ENCODE measurements around the gene TCP11. TPM values are rescaled to one million over a fixed set of nuclear protein-coding genes. Genes with fewer than 3 reads are reported as not detected.

TCP11 gene
- total RNA-seq, 4 donors from 2014 or later: not detected

GRCh38 chr6:35151466-35151865 is 10.3 kb upstream of the TCP11 start:
- Histone ChIP-seq H3K4me3 (no peak overlapping the region), H3K27ac (no peak overlapping the region), H3K9me3 (no peaks in the 10 kb centered on the region), H3K27me3 (no peaks in the 10 kb centered on the region), H3K4me1 (no peaks in the 10 kb centered on the region), H3K36me3 (no peaks in the 10 kb centered on the region)
- TF ChIP-seq CTCF (IDR thresholded peaks at IDR 0.05): no peak
- TF ChIP-seq POLR2A (IDR thresholded peaks at IDR 0.05): no peak
- DNase-seq: no peak

- no peaks in the 10 kb centered on the region for H3K36me3 ChIP-seq
- no peak overlapping the region for H3K4me3 ChIP-seq
- H3K27ac ChIP-seq: no peak overlapping the region
- no peaks in the 10 kb centered on the region for H3K4me1 ChIP-seq
- H3K9me3 ChIP-seq: no peaks in the 10 kb centered on the region
- no peak for DNase-seq
- no peak for TF ChIP-seq CTCF (IDR thresholded peaks at IDR 0.05)
- no peak for TF ChIP-seq POLR2A (IDR thresholded peaks at IDR 0.05)
- no peaks in the 10 kb centered on the region for H3K27me3 ChIP-seq
Observed at GRCh38 chr6:35149891-35150566, 8.9 kb upstream of the TCP11 start.

- Histone ChIP-seq H3K4me1 (no peaks in the 10 kb centered on the region), H3K4me3 (no peak overlapping the region), H3K27me3 (no peaks in the 10 kb centered on the region), H3K36me3 (no peaks in the 10 kb centered on the region), H3K9me3 (no peaks in the 10 kb centered on the region), H3K27ac (no peak overlapping the region)
- DNase-seq: no peak
- TF ChIP-seq CTCF (IDR thresholded peaks at IDR 0.05) (no peak), POLR2A (IDR thresholded peaks at IDR 0.05) (no peak)
Observed at GRCh38 chr6:35148167-35148741, 7.1 kb upstream of the TCP11 start.

- no peak overlapping the region for H3K4me3 ChIP-seq
Observed at GRCh38 chr6:35147486-35147885, 6.3 kb upstream of the TCP11 start.

GRCh38 chr6:35147026-35147425 is 5.9 kb upstream of the TCP11 start:
- no peak overlapping the region for H3K4me3 ChIP-seq
- H3K27me3 ChIP-seq: no peaks in the 10 kb centered on the region
- TF ChIP-seq CTCF (IDR thresholded peaks at IDR 0.05): no peak
- TF ChIP-seq POLR2A (IDR thresholded peaks at IDR 0.05): no peak
- H3K4me1 ChIP-seq: no peaks in the 10 kb centered on the region
- no peak for DNase-seq
- no peaks in the 10 kb centered on the region for H3K36me3 ChIP-seq
- no peaks in the 10 kb centered on the region for H3K9me3 ChIP-seq
- H3K27ac ChIP-seq: no peak overlapping the region

More at GRCh38 chr6:35147486-35147885, 6.3 kb upstream of the TCP11 start:
- H3K4me1 ChIP-seq: no peaks in the 10 kb centered on the region
- H3K36me3 ChIP-seq: no peaks in the 10 kb centered on the region
- no peaks in the 10 kb centered on the region for H3K9me3 ChIP-seq
- TF ChIP-seq CTCF (IDR thresholded peaks at IDR 0.05) (no peak), POLR2A (IDR thresholded peaks at IDR 0.05) (no peak)
- H3K27me3 ChIP-seq: no peaks in the 10 kb centered on the region
- DNase-seq: no peak
- H3K27ac ChIP-seq: no peak overlapping the region

All from Peyer's patch (tissue), 4 donors.